GM10266 (cell line): ENCODE measurements around the gene MYO19.

ENCODE experiments used
- DNase-seq: peaks from one replicate; pipeline ENCODE4 v3.0.0; 2012; ENCODE audit errors: extremely low spot score
- TF ChIP-seq, protein P1 (sequence below): IDR thresholded peaks from 2 replicates; pipeline ENCODE4 v1.5.1; 2012; ENCODE audit warnings: mild to moderate bottlenecking, low read depth; ENCODE audit not compliant: control insufficient read depth, insufficient read depth; ENCODE audit errors: missing control alignments

MYO19 gene

GRCh38 chr17:36550491-36551417 lies 16.1 kb upstream of the MYO19 start:
- DNase-seq = peak; percentile 39
- TF ChIP-seq, protein P1, sequence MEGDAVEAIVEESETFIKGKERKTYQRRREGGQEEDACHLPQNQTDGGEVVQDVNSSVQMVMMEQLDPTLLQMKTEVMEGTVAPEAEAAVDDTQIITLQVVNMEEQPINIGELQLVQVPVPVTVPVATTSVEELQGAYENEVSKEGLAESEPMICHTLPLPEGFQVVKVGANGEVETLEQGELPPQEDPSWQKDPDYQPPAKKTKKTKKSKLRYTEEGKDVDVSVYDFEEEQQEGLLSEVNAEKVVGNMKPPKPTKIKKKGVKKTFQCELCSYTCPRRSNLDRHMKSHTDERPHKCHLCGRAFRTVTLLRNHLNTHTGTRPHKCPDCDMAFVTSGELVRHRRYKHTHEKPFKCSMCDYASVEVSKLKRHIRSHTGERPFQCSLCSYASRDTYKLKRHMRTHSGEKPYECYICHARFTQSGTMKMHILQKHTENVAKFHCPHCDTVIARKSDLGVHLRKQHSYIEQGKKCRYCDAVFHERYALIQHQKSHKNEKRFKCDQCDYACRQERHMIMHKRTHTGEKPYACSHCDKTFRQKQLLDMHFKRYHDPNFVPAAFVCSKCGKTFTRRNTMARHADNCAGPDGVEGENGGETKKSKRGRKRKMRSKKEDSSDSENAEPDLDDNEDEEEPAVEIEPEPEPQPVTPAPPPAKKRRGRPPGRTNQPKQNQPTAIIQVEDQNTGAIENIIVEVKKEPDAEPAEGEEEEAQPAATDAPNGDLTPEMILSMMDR = no peak

- TF ChIP-seq, protein P1 = no peak
Measured at GRCh38 chr17:36547776-36548175, 13.1 kb upstream of the MYO19 start.

DNA sequence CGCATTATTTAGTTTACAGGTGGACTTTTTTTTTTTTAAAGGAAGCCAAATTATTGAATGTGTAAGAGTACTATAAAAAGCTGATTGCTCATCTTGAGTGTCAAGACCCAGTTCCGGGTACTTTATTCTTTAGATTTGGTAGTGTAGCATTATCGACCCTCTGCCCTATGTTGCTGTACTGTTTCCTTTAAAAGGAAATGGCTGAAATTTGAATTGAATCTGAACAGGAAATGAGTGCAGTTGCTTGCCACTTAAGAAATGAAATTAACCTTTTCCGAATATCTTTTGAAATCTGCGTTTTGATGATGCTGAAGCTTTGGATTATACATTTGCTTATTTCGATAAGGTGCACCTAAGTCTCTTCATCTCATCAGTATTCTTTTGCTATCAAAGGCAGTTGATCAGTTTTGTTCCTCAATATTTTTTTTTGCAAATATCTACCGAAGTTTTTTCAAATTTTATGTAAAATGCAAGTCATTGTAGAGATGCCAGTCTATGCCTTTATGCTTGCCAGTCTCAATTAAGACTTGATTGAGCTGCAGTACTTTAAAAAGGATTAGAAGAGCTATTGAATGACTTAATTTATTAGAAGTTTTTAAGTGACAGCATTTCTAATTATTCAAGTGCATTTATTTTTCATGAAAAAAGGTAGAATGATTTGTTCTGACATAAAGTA lies 11.9 kb upstream of the MYO19 start:
- TF ChIP-seq, protein P1 = no peak
- DNase-seq = no peak

More at GRCh38 chr17:36547776-36548175, 13.1 kb upstream of the MYO19 start:
- DNase-seq = no peak

DNA sequence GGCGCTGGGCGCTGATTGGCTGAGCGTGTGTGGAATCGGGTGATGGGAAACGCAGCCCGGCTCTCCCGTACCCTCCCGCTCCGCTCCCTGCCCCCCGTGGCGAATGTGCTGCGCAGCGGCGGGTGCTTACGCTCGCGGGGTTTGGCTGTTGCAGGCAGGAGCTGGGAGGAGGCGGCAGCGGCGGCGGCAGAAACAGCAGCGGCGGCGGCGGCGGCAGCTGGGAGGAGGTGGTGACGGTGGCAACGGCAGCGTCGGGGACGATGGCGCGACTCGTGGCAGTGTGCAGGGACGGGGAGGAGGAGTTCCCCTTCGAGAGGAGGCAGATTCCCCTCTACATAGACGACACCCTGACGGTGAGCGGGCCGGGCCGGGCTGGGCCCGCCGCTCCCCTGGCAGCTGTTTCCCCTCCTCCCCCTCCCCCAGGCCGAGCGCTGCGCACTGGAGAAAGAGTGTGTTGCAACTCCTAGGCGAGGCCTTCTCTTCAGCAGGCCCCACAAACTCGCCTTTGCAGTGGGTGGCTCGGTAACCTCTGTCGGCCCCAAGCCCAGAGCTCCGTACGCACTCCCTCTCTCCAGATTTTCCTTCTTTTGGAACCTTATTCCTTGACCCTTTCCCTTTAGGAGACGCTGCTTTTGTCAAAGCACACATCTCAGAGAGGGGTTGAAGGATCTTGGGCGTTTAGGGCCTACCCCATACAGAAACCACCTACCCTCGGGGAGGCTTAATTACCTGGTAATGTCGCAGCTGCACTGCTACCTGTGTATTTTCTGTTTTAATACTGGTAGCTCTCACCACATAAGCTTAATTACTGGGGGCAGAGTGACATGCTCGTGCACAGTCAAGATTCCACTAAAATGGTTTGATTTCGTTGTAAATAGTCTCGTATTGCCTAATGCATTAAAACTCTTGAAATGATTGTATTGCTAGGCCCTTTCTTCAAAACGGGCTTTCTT lies 11.1 kb upstream of the MYO19 start:
- TF ChIP-seq, protein P1 = no peak
- peak; percentile 97 for DNase-seq

DNA sequence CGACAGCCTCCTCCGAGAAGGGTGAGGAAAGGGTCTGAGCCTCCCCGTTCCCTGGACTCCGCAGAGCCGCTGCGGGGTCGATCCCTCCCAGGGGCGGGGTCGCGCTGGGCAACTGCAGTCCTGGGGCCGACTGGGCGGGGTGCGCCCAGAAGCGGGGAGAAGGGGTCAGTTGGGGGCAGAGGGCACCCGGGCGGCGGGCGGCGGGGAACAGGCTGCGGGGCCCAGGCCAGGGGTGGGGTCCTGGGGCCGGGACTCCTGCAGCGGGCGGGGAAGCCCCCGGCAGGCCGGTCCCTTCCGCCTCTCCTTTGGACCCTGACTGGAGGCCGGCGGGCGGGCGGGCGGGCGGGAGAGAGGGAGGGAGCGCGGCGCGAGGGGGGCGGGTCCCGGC lies 10.4 kb upstream of the MYO19 start:
- TF ChIP-seq, protein P1 = no peak
- no peak for DNase-seq

GRCh38 chr17:36544307-36545076 lies 9.8 kb upstream of the MYO19 start, which contains the start of gene GGNBP2:
TSS of gene GGNBP2 (plus strand) at chr17:36544919. CDS start at chr17:36545725, 806 bp downstream.
- TF ChIP-seq, protein P1 = no peak
- DNase-seq = peak; percentile 96
